PC-9 (cell line): ENCODE results near the gene MAS1L. TPM values are rescaled to one million over a fixed set of nuclear protein-coding genes. Genes with fewer than 3 reads are reported as not detected.

Source experiments
- BruUV-seq: library from RNA; stranded (reverse); fragments of 400-500 nt; replicated peaks from 2 replicates; lab custom pipeline; 2021; lab: Mats Ljungman, UMichigan
- CTCF ChIA-PET: fragments of 300-600 bp; sonication (Branson Sonifier 250); formaldehyde crosslinking; loops from one replicate; lab custom pipeline; 2022; ENCODE audit warnings: antibody characterized with exemption; lab: Charles Lee
- POLR2A ChIA-PET: fragments of 300-600 bp; sonication (Branson Sonifier 250); formaldehyde crosslinking; loops from one replicate; lab custom pipeline; 2022; ENCODE audit warnings: antibody characterized with exemption; ENCODE audit not compliant: unreplicated experiment; lab: Charles Lee
- DNase-seq, 2 experiments: peaks; one replicate each; pipeline versions ENCODE4 v3.0.0 to v3.0.0-alpha.2; 2015 to 2022; ENCODE audit warnings: mixed read lengths in 1 of 2
- H2AFZ ChIP-seq: fragments of 200-600 bp; sonication (generic); 2 replicates; pipeline ENCODE4 v1.8.1; 2017; ENCODE audit warnings: antibody characterized with exemption
- H3F3A ChIP-seq: fragments of 200-600 bp; sonication (generic); 2 replicates; pipeline ENCODE4 v1.8.1; 2017; ENCODE audit warnings: antibody characterized with exemption, mild to moderate bottlenecking, low read depth; ENCODE audit not compliant: insufficient read depth
- H3K27ac ChIP-seq: fragments of 200-600 bp; sonication (generic); 2 replicates; pipeline ENCODE4 v1.6.1; 2016; ENCODE audit warnings: mixed run types
- H3K27me3 ChIP-seq: fragments of 200-600 bp; sonication (generic); 2 replicates; pipeline ENCODE4 v1.6.1; 2016; ENCODE audit warnings: low read depth, mixed run types; ENCODE audit not compliant: insufficient read depth
- H3K36me3 ChIP-seq: fragments of 200-600 bp; sonication (generic); 2 replicates; pipeline ENCODE4 v1.6.1; 2016; ENCODE audit warnings: low read depth, mixed run types
- H3K4me1 ChIP-seq: fragments of 200-600 bp; sonication (generic); replicated peaks from 2 replicates; pipeline ENCODE4 v1.6.1; 2016; ENCODE audit warnings: mixed run types; ENCODE audit not compliant: insufficient read depth
- H3K4me2 ChIP-seq: fragments of 200-600 bp; sonication (generic); 2 replicates; pipeline ENCODE4 v1.6.1; 2017; ENCODE audit warnings: mixed run types
- H3K4me3 ChIP-seq: fragments of 200-600 bp; sonication (generic); 2 replicates; pipeline ENCODE4 v1.6.1; 2016; ENCODE audit warnings: mixed run types
- H3K79me2 ChIP-seq: fragments of 200-600 bp; sonication (generic); 2 replicates; pipeline ENCODE4 v1.6.1; 2017; ENCODE audit warnings: low read depth, mixed run types
- H3K9me2 ChIP-seq: fragments of 200-600 bp; sonication (generic); 2 replicates; pipeline ENCODE4 v1.8.1; 2017; ENCODE audit warnings: mild to moderate bottlenecking; ENCODE audit not compliant: insufficient read depth
- H3K9me3 ChIP-seq: fragments of 200-600 bp; sonication (generic); 2 replicates; pipeline ENCODE4 v1.8.1; 2016; ENCODE audit warnings: low read depth; ENCODE audit not compliant: insufficient read depth
- H4K20me1 ChIP-seq: fragments of 200-600 bp; sonication (generic); 2 replicates; pipeline ENCODE4 v1.8.1; 2017; ENCODE audit not compliant: insufficient read depth
- EZH2 ChIP-seq: fragments of 200-600 bp; sonication (generic); IDR thresholded peaks from 2 replicates; pipeline ENCODE4 v1.8.0; 2017; ENCODE audit warnings: antibody characterized with exemption, low read depth
- intact Hi-C: fragments of 100-400 bp; cut with micrococcal nuclease; formaldehyde crosslinking; loops from one replicate; pipeline ENCODE4 v1.10.0; 2022; ENCODE audit not compliant: unreplicated experiment
- total RNA-seq: library from RNA; stranded (reverse); gene quantifications from 2 replicates; pipeline ENCODE4 v1.2.3, GENCODE V29; 2021
- TF ChIP-seq, protein P1 (sequence below): fragments of 200-600 bp; sonication (generic); conservative IDR thresholded peaks from 2 replicates; pipeline ENCODE4 v1.6.1; 2017; ENCODE audit warnings: mixed run types, antibody characterized with exemption, mild to moderate bottlenecking, moderate library complexity

MAS1L gene
- total RNA-seq, 1 experiment from 2014 or later: not detected

DNA sequence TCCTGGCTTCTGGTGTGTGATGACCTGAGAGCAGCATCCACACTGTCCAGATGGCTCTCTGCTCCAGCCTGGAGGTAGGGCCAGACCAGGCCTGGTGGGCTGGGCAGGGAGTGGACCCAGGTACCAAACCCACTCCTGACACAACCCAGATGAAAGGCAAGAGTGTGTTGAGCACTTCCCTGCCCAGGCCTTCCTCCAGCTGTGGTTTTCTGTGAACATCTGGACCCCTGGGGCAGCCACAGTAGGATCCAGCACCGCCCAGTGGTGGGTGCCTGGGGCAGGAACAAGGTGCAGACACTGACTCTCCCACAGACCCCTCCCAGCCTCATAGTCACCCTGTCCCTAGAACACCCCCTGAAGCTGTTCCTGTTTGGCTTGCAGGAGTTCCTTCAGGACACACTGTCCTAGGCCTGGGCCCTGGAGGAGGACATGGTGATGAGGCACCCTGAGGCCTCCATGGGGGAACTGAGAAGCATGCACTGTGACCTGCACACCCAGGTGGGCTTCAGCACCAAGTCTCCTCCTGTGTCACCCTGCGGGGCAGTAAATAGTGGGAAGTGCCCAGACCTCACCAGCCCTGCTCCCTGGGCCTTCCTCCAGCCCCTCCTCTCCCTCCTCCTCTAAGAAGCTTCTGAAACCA, 43.0 kb upstream of the MAS1L start:
- H3K4me1 ChIP-seq: no peaks in the 10 kb centered on the region
- no peaks in the 10 kb centered on the region for H3F3A ChIP-seq
- H3K79me2 ChIP-seq: no peaks in the 10 kb centered on the region
- H3K27ac ChIP-seq: no peak overlapping the region
- no TSS peak for BruUV-seq
- H3K36me3 ChIP-seq: no peaks in the 10 kb centered on the region
- ChIA-PET CTCF (no interaction called here), POLR2A (no interaction called here)
- no peaks in the 10 kb centered on the region for H4K20me1 ChIP-seq
- no peak overlapping the region for H3K4me2 ChIP-seq
- intact Hi-C loops: no loop called here
- DNase-seq: no peak
- H2AFZ ChIP-seq: no peak overlapping the region
- TF ChIP-seq, protein P1, sequence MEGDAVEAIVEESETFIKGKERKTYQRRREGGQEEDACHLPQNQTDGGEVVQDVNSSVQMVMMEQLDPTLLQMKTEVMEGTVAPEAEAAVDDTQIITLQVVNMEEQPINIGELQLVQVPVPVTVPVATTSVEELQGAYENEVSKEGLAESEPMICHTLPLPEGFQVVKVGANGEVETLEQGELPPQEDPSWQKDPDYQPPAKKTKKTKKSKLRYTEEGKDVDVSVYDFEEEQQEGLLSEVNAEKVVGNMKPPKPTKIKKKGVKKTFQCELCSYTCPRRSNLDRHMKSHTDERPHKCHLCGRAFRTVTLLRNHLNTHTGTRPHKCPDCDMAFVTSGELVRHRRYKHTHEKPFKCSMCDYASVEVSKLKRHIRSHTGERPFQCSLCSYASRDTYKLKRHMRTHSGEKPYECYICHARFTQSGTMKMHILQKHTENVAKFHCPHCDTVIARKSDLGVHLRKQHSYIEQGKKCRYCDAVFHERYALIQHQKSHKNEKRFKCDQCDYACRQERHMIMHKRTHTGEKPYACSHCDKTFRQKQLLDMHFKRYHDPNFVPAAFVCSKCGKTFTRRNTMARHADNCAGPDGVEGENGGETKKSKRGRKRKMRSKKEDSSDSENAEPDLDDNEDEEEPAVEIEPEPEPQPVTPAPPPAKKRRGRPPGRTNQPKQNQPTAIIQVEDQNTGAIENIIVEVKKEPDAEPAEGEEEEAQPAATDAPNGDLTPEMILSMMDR: no peak
- no peak for TF ChIP-seq EZH2
- H3K4me3 ChIP-seq: no peak overlapping the region
- H3K9me2 ChIP-seq: no peaks in the 10 kb centered on the region
- 0 out of 2 replicates have a peak, but pooled peaks cover 3% of the 10 kb centered on the region for H3K27me3 ChIP-seq
- no peaks in the 10 kb centered on the region for H3K9me3 ChIP-seq

DNA sequence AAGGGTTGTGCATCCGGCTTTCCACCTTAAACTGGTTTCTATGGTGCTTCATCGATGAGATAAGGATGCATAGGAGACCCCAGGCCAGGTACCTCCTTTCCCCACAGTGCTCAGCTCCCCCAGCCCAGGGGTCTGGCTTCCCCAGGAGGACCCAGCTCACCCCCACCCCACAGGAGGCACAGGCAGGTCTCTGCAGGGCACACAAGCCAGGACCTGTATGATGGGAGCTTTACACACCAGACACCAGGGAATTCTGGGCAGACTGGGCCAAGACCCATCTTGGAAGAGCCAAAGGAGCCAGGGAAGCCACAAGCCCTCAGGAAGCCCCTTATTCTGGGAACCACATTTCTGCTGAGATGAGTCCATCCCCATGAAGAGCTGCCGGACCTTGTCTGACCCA, 42.2 kb upstream of the MAS1L start:
- Histone ChIP-seq H3K27me3 (0 out of 2 replicates have a peak, but pooled peaks cover 3% of the 10 kb centered on the region), H3K9me2 (no peaks in the 10 kb centered on the region), H3K27ac (no peak overlapping the region), H3K4me1 (no peaks in the 10 kb centered on the region), H3F3A (no peaks in the 10 kb centered on the region), H4K20me1 (no peaks in the 10 kb centered on the region), H3K36me3 (no peaks in the 10 kb centered on the region), H3K79me2 (no peaks in the 10 kb centered on the region), H2AFZ (no peak overlapping the region), H3K4me2 (no peak overlapping the region), H3K9me3 (no peaks in the 10 kb centered on the region), H3K4me3 (no peak overlapping the region)
- TF ChIP-seq EZH2: no peak
- TF ChIP-seq, protein P1: no peak
- DNase-seq: no peak
- POLR2A ChIA-PET: no interaction called here
- intact Hi-C loops: no loop called here
- CTCF ChIA-PET: no interaction called here
- no TSS peak for BruUV-seq

DNA sequence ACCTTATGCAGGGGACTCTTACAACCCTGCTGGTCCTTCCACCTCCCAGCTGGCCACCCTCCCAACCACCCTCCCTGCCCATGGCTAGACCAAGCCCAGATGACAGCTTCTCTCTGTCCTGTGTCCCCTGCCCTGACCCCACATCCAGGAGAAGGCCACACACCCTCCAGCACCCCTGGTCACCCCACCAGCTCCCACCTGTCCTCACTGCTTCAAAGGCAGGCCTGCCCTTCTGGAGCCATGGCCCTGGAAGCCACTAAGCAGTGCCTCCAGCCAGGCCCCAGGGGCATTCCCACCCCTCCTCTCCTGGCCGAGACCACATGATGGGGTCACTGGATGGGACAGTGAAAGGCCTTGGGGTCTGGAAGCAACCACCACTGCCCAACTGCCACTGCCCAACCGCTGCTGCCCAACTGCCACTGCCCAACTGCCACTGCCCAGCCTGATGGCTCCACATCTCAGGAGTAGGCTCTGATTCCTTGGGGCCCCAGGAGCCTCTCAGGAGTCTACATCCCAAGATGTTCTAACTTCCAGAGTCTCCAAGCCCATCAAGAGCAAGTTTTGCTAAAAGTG, 41.3 kb upstream of the MAS1L start:
- 0 out of 2 replicates have a peak, but pooled peaks cover 3% of the 10 kb centered on the region for H3K27me3 ChIP-seq
- no peaks in the 10 kb centered on the region for H3K79me2 ChIP-seq
- BruUV-seq: no TSS peak
- no peak for TF ChIP-seq EZH2
- TF ChIP-seq, protein P1: no peak
- no peaks in the 10 kb centered on the region for H3F3A ChIP-seq
- H3K4me3 ChIP-seq: no peak overlapping the region
- H3K9me2 ChIP-seq: no peaks in the 10 kb centered on the region
- ChIA-PET CTCF (no interaction called here), POLR2A (no interaction called here)
- no peak for DNase-seq
- H3K27ac ChIP-seq: no peak overlapping the region
- H3K4me1 ChIP-seq: no peaks in the 10 kb centered on the region
- H3K9me3 ChIP-seq: no peaks in the 10 kb centered on the region
- no peak overlapping the region for H2AFZ ChIP-seq
- H3K4me2 ChIP-seq: no peak overlapping the region
- no peaks in the 10 kb centered on the region for H3K36me3 ChIP-seq
- H4K20me1 ChIP-seq: no peaks in the 10 kb centered on the region
- intact Hi-C loops: no loop called here
